Memory B cell (primary cell): Measurements from ENCODE around the gene LGI2.
"Not testable (repeated sequence)": the region's sequence is repeated elsewhere in the genome, so short reads cannot be mapped to it uniquely, and the experiment has no call there.

Experiments used
- ATAC-seq: fragments of 150-1000 bp; cut with Tn5 transposase; 2 replicates; pipeline ENCODE4 v1.10.0; 2021; ENCODE audit warnings: low read depth, mild to moderate bottlenecking, moderate library complexity
- DNase-seq, 2 donors: peaks; one replicate each; pipeline ENCODE4 v3.0.0; 2022; ENCODE audit warnings: low spot score in 2 of 2
- H3K27ac Mint-ChIP-seq: one replicate; pipeline ENCODE4 v1.8.0; 2022; ENCODE audit warnings: mild to moderate bottlenecking, moderate library complexity, mixed read lengths
- H3K27me3 Mint-ChIP-seq: one replicate; pipeline ENCODE4 v1.8.0; 2022; ENCODE audit warnings: mixed read lengths
- H3K36me3 Mint-ChIP-seq: one replicate; pipeline ENCODE4 v1.8.0; 2022; ENCODE audit warnings: mild to moderate bottlenecking, mixed read lengths
- H3K4me1 Mint-ChIP-seq: one replicate; pipeline ENCODE4 v1.8.0; 2022; ENCODE audit warnings: mixed read lengths
- H3K4me3 Mint-ChIP-seq: one replicate; pipeline ENCODE4 v1.8.0; 2022; ENCODE audit warnings: mild to moderate bottlenecking, moderate library complexity, mixed read lengths
- H3K9me3 Mint-ChIP-seq: one replicate; pipeline ENCODE4 v1.8.0; 2022; ENCODE audit warnings: mixed read lengths

LGI2 gene

GRCh38 chr4:25060963-25061340 lies 30.2 kb upstream of the LGI2 start:
- DNase-seq (no peak), ATAC-seq (no peak)
- H3K9me3 Mint-ChIP-seq: peaks cover 7% of the 10 kb centered on the region
- H3K4me3 Mint-ChIP-seq: no peak overlapping the region
- H3K4me1 Mint-ChIP-seq: no peaks in the 10 kb centered on the region
- no peak overlapping the region for H3K27ac Mint-ChIP-seq
- peaks cover 22% of the 10 kb centered on the region for H3K27me3 Mint-ChIP-seq
- H3K36me3 Mint-ChIP-seq: no peaks in the 10 kb centered on the region

DNA sequence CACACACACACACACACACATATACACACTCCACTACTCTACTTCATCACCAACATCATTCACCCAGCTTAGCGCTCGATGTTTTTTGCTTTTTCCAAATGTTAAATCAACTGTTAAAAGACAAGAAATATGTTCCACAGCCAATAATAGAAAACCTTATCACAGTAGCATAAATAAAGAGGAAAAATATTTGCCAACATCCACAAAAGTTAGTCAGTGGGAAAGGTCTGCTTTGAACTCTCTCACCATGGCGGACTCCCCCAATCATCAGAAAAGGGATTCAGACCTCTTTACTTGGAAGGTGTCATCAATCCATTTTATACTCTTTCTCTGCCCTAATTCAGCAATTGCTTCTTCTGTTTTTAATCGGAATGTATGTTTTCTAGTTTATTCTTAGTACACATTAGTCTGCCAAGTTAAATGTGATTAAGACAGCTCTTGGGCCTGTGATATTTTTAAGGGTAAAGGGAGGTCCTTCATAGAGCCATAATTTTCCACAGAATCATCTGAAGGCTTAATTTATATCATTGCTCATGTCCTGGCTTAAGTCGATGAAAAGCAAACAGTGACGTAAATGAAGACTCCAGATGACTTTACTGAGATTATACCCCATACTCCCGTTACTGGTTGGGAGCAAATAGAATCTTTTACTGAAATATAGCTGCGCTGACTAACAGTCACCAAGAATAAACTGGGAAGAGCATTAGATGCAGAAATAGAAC lies 29.7 kb upstream of the LGI2 start:
- Mint-ChIP-seq H3K36me3 (no peaks in the 10 kb centered on the region), H3K4me3 (no peak overlapping the region), H3K4me1 (no peaks in the 10 kb centered on the region), H3K9me3 (peaks cover 7% of the 10 kb centered on the region), H3K27ac (no peak overlapping the region), H3K27me3 (peaks cover 20% of the 10 kb centered on the region)
- DNase-seq (no peak), ATAC-seq (no peak)

DNA sequence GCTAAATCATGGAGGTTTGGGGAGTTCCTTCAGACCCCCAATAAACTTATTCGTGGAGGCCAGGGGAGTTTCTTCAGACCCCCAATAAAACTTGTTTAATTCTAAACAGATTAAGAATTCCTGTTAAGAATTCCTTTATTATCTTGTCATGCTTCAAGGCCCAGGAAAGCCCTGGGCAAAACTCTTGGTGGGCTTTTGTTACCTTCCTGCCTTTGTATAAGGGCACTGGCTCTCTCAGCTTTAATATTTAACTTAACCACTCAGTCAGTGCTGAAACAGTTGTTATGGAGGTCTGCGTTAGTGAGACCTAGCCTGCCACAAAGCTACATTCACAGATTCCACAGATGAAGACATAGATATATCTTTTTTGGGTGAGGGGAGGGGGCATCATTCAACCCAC lies 29.0 kb upstream of the LGI2 start:
- Mint-ChIP-seq H3K4me1 (no peaks in the 10 kb centered on the region), H3K27ac (no peak overlapping the region), H3K9me3 (peaks cover 7% of the 10 kb centered on the region), H3K36me3 (no peaks in the 10 kb centered on the region), H3K4me3 (no peak overlapping the region), H3K27me3 (peaks cover 20% of the 10 kb centered on the region)
- DNase-seq (no peak), ATAC-seq (no peak)

GRCh38 chr4:25058796-25059195 lies 28.1 kb upstream of the LGI2 start:
- no peak for DNase-seq
- no peak for ATAC-seq
- no peaks in the 10 kb centered on the region for H3K36me3 Mint-ChIP-seq
- H3K4me3 Mint-ChIP-seq: no peak overlapping the region
- no peaks in the 10 kb centered on the region for H3K4me1 Mint-ChIP-seq
- peaks cover 7% of the 10 kb centered on the region for H3K9me3 Mint-ChIP-seq
- peaks cover 20% of the 10 kb centered on the region for H3K27me3 Mint-ChIP-seq
- H3K27ac Mint-ChIP-seq: no peak overlapping the region

GRCh38 chr4:25057299-25057698 lies 26.6 kb upstream of the LGI2 start:
- Mint-ChIP-seq H3K36me3 (no peaks in the 10 kb centered on the region), H3K27me3 (peaks cover 17% of the 10 kb centered on the region), H3K9me3 (peaks cover 7% of the 10 kb centered on the region), H3K4me1 (no peaks in the 10 kb centered on the region), H3K27ac (no peak overlapping the region), H3K4me3 (no peak overlapping the region)
- no peak for ATAC-seq
- no peak for DNase-seq

GRCh38 chr4:25052037-25052436 lies 21.3 kb upstream of the LGI2 start:
- H3K27me3 Mint-ChIP-seq, H3K9me3 Mint-ChIP-seq, DNase-seq, ATAC-seq, H3K27ac Mint-ChIP-seq, H3K4me3 Mint-ChIP-seq, H3K4me1 Mint-ChIP-seq, H3K36me3 Mint-ChIP-seq: not testable (repeated sequence)

- Mint-ChIP-seq H3K36me3 (no peaks in the 10 kb centered on the region), H3K4me1 (no peaks in the 10 kb centered on the region), H3K27me3 (peaks cover 7% of the 10 kb centered on the region), H3K9me3 (no peaks in the 10 kb centered on the region), H3K27ac (no peak overlapping the region), H3K4me3 (no peak overlapping the region)
- DNase-seq: no peak
- ATAC-seq: no peak
Measured at GRCh38 chr4:25051534-25051933, 20.8 kb upstream of the LGI2 start.

DNA sequence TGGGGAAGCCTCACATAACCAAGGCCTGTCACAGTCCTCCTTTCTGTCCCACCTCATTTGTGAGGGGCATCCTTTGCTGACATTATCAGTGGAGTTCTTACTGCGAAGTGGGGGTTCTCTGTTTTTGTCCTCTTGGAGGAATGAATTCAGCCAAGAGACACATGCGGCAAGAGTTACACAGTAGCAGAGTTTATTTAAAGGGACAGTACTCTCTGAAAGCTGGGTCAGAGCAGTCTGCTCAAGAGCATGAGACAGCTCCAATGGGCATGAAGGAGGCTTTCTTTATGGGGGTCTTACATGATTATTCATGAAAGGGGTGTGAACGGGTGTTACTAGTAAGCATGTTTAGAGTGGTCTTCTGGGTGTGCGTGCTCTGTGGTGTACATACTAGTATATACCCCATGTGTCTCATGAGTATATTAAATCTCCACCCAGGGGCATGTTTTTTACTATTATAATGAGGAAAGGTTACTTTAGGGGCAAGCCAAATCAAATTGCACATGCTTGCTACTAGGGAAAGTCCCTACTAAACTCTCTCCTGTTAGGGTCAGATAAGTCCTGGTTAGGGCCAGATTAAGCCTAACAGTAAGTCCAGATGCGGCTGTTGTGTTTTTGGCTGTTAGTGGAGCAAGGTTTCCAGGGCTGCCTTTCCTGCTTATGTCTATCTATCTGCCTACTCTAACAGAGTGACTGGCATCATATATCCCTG lies 19.8 kb upstream of the LGI2 start:
- Mint-ChIP-seq H3K4me3 (no peak overlapping the region), H3K9me3 (no peaks in the 10 kb centered on the region), H3K27me3 (peaks cover 6% of the 10 kb centered on the region), H3K4me1 (no peaks in the 10 kb centered on the region), H3K36me3 (no peaks in the 10 kb centered on the region), H3K27ac (no peak overlapping the region)
- ATAC-seq: no peak
- DNase-seq: no peak

DNA sequence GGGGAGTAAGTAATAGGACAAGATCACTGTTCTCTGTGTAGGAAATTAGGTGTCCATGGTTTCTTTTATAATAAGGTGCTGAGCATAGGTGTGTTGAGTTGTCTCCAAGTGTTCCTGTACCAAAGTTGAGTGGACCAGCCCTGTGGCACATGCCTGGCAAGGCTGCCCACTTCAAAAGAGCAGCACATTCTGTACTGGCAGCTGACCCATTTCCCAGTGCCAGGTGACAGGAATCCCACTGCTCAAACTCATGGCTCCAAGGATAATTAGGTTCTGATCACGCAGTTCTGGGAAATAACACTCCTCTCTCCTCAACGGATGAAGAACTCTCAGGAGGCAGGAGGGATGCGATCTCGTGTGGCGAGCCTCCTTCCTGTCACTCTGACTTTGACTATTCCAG lies 12.8 kb upstream of the LGI2 start:
- DNase-seq (no peak), ATAC-seq (no peak)
- peaks cover 7% of the 10 kb centered on the region for H3K27me3 Mint-ChIP-seq
- H3K4me1 Mint-ChIP-seq: no peaks in the 10 kb centered on the region
- no peak overlapping the region for H3K4me3 Mint-ChIP-seq
- H3K36me3 Mint-ChIP-seq: no peaks in the 10 kb centered on the region
- H3K27ac Mint-ChIP-seq: no peak overlapping the region
- no peaks in the 10 kb centered on the region for H3K9me3 Mint-ChIP-seq

- Mint-ChIP-seq H3K9me3 (peaks cover 6% of the 10 kb centered on the region), H3K36me3 (no peaks in the 10 kb centered on the region), H3K4me1 (peaks cover 4% of the 10 kb centered on the region), H3K27ac (no peak overlapping the region), H3K27me3 (peaks cover 27% of the 10 kb centered on the region), H3K4me3 (no peak overlapping the region)
- DNase-seq: no peak
- no peak for ATAC-seq
Measured at GRCh38 chr4:25033526-25033925, 2.8 kb upstream of the LGI2 start.

DNA sequence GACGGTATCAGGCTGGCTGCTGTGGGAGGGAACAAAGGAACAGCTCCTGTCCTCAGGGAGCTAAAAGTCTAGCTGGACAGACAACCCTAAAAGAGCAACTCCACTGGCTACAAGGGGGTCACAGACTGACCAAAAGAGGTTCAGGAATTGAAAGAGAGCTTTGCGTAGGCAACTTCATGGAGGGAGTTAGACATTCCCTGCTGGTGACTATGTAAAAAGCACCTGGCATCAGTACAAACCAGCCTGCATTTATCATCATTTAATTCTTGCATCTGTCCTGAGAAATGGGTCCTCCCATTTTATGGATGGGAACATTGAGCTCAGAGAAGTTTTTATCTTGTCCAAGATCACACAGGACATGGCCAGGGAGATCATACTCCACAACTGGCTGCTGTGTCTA lies 1.4 kb upstream of the LGI2 start:
- Mint-ChIP-seq H3K36me3 (no peaks in the 10 kb centered on the region), H3K27ac (no peak overlapping the region), H3K27me3 (peaks cover 35% of the 10 kb centered on the region), H3K4me1 (peaks cover 4% of the 10 kb centered on the region), H3K4me3 (no peak overlapping the region), H3K9me3 (peaks cover 6% of the 10 kb centered on the region)
- ATAC-seq (no peak), DNase-seq (no peak)

GRCh38 chr4:25031077-25031621 lies 403 bp upstream of the LGI2 start:
- no peak for DNase-seq
- Mint-ChIP-seq H3K27ac (no peak overlapping the region), H3K4me1 (peaks cover 4% of the 10 kb centered on the region), H3K36me3 (no peaks in the 10 kb centered on the region), H3K4me3 (no peak overlapping the region), H3K27me3 (peaks cover 38% of the 10 kb centered on the region), H3K9me3 (peaks cover 6% of the 10 kb centered on the region)
- ATAC-seq: no peak

DNA sequence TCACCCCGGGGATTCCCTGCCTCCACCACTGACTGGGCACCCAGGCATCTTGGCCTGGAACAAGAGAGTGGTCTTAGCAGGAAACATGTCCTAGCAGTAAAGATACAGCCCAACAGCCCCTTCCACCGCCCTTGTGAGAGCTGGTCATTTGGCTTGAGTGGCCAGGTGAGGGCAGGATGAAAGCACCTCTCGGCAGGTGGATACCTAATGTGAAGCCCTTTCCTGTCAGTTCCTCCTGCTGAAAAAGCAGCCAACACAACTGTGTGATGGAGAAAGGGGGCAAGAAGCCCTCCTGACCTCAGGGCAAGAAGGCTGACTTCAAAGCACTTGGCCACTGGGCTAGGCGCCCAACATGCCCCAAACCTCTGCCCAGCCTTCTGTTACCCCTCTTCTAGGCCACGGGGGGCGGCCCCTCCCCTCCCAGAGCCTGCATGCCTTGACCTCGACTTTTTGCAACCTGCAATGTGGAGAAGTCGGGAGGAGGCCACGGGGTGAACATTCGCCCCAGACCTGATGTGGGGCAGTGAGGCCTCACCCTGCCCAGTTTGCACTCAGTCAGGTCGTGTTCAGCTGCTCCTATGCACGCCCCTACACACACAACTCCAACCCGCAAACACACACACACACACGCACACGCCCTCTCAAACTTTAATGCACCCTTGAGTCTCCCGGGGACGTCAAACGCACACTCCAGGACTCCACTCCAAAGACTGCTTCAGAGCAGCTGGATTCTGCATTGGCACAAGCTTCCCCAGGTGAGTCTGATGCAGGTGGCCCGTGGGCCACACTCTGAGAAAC lies 1.1 kb downstream of the LGI2 start:
- ATAC-seq: no peak
- no peak overlapping the region for H3K27ac Mint-ChIP-seq
- H3K9me3 Mint-ChIP-seq: peaks cover 6% of the 10 kb centered on the region
- H3K27me3 Mint-ChIP-seq: peaks cover 40% of the 10 kb centered on the region
- peaks cover 4% of the 10 kb centered on the region for H3K4me1 Mint-ChIP-seq
- no peak for DNase-seq
- peak overlapping the region; percentile 21 for H3K4me3 Mint-ChIP-seq
- H3K36me3 Mint-ChIP-seq: no peaks in the 10 kb centered on the region

- H3K4me3 Mint-ChIP-seq: no peak overlapping the region
- peaks cover 40% of the 10 kb centered on the region for H3K27me3 Mint-ChIP-seq
- H3K4me1 Mint-ChIP-seq: peaks cover 4% of the 10 kb centered on the region
Measured at GRCh38 chr4:25028851-25029250, 1.9 kb downstream of the LGI2 start.

More at GRCh38 chr4:25028851-25029250, 1.9 kb downstream of the LGI2 start:
- H3K9me3 Mint-ChIP-seq: no peaks in the 10 kb centered on the region
- ATAC-seq: no peak
- no peaks in the 10 kb centered on the region for H3K36me3 Mint-ChIP-seq
- no peak overlapping the region for H3K27ac Mint-ChIP-seq
- DNase-seq: no peak
